GM21576 (cell line): ENCODE results near the gene DGKI.

Source experiments
- ATAC-seq: cut with Tn5 transposase; IDR thresholded peaks from one replicate; pipeline ENCODE4 v1.9.1; 2021; ENCODE audit warnings: mild to moderate bottlenecking, moderate library complexity; ENCODE audit not compliant: unreplicated experiment

Gene DGKI

GRCh38 chr7:137791930-137792329 is 54.8 kb downstream of the DGKI start:
- ATAC-seq, result no peak

GRCh38 chr7:137790828-137791227 is 55.9 kb downstream of the DGKI start:
- no peak for ATAC-seq

- no peak for ATAC-seq
These were observed 57.4 kb downstream of the DGKI start for GRCh38 chr7:137789215-137789882.

GRCh38 chr7:137787301-137787976 is 59.3 kb downstream of the DGKI start:
- ATAC-seq, result no peak

GRCh38 chr7:137778511-137778910 is 68.3 kb downstream of the DGKI start:
- no peak for ATAC-seq

- no peak for ATAC-seq
These were observed 72.0 kb downstream of the DGKI start for GRCh38 chr7:137774793-137775201.

- ATAC-seq, result no peak
These were observed 74.0 kb downstream of the DGKI start for GRCh38 chr7:137772748-137773147.

GRCh38 chr7:137772316-137772715 is 74.5 kb downstream of the DGKI start:
- no peak for ATAC-seq

- no peak for ATAC-seq
These were observed 75.1 kb downstream of the DGKI start for GRCh38 chr7:137771679-137772078.

GRCh38 chr7:137771273-137771672 is 75.5 kb downstream of the DGKI start:
- no peak for ATAC-seq

- no peak for ATAC-seq
These were observed 78.4 kb downstream of the DGKI start for GRCh38 chr7:137768366-137768765.

- ATAC-seq, result no peak
These were observed 84.4 kb downstream of the DGKI start for GRCh38 chr7:137762334-137762733.

- no peak for ATAC-seq
These were observed 86.7 kb downstream of the DGKI start for GRCh38 chr7:137760111-137760510.

- no peak for ATAC-seq
These were observed 89.4 kb downstream of the DGKI start for GRCh38 chr7:137757146-137757925.

- no peak for ATAC-seq
These were observed 90.7 kb downstream of the DGKI start for GRCh38 chr7:137755846-137756651.

- no peak for ATAC-seq
These were observed 91.3 kb downstream of the DGKI start for GRCh38 chr7:137755427-137755826.

- ATAC-seq, result no peak
These were observed 92.6 kb downstream of the DGKI start for GRCh38 chr7:137753948-137754851.

GRCh38 chr7:137753575-137753947 is 93.2 kb downstream of the DGKI start:
- ATAC-seq, result no peak

GRCh38 chr7:137753067-137753466 is 93.7 kb downstream of the DGKI start:
- no peak for ATAC-seq

- no peak for ATAC-seq
These were observed 95.3 kb downstream of the DGKI start for GRCh38 chr7:137751361-137752009.
